B cell (primary cell): ENCODE data around the gene ETAA1.

Experiments
- EZH2 ChIP-seq: IDR thresholded peaks from 2 replicates; pipeline ENCODE4 v1.6.1; 2012; ENCODE audit warnings: borderline replicate concordance, low read depth, mild to moderate bottlenecking, moderate library complexity, low read length; ENCODE audit not compliant: insufficient read depth, poor library complexity, severe bottlenecking
- TF ChIP-seq, protein P1 (sequence below): fragments of 200-600 bp; IDR thresholded peaks from one replicate; pipeline ENCODE4 v1.8.0; 2022; ENCODE audit warnings: antibody characterized with exemption, mild to moderate bottlenecking

DNA sequence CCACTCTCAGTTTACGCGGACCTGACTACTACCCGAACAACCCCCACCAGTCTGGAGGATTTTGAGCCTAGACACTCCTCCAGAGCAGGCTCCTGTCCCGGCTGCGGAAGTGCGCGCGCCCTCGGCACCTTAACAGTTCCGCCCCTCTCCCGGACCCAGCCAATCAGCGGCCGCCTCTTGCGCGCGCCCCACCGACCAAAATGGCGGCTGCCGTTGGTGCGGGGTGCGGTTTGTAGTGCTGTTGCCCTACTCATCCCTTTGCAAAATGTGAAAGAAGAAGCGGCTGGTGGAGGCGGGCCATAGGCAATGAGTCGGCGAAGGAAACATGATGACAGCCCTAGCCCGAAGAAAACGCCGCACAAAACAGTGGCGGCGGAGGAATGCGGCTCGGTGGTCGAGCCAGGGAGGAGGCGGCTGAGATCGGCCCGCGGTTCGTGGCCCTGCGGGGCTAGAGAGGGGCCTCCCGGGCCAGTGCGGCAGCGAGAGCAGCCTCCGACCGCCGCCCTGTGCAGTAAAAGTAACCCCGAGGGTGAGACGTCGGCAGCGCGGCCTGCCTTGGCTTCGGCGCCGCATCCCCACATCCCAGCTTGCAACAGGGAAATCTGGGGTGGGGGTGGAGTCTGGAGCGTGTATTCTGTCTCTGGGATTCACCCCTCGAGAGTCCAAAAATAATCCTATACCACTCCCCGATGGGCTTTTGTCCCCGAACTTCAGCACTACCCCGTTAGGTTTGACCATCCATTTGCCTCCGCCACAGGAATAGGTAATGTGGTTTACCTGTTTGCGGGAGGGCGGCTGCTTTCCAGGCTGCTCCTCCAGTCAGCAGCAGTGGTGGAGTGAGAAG is at the start of gene ETAA1:
- TF ChIP-seq, protein P1, sequence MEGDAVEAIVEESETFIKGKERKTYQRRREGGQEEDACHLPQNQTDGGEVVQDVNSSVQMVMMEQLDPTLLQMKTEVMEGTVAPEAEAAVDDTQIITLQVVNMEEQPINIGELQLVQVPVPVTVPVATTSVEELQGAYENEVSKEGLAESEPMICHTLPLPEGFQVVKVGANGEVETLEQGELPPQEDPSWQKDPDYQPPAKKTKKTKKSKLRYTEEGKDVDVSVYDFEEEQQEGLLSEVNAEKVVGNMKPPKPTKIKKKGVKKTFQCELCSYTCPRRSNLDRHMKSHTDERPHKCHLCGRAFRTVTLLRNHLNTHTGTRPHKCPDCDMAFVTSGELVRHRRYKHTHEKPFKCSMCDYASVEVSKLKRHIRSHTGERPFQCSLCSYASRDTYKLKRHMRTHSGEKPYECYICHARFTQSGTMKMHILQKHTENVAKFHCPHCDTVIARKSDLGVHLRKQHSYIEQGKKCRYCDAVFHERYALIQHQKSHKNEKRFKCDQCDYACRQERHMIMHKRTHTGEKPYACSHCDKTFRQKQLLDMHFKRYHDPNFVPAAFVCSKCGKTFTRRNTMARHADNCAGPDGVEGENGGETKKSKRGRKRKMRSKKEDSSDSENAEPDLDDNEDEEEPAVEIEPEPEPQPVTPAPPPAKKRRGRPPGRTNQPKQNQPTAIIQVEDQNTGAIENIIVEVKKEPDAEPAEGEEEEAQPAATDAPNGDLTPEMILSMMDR, result no peak
- no peak for TF ChIP-seq EZH2
